B cell (primary cell): ENCODE measurements around the gene BLACAT1. TPM values are rescaled to one million over a fixed set of nuclear protein-coding genes. Genes with fewer than 3 reads are reported as not detected.

Source experiments
- ATAC-seq: fragments of 200-7000 bp; cut with Tn5 transposase; one replicate; pipeline ENCODE4 v1.10.0; 2021; ENCODE audit warnings: low read depth, mild to moderate bottlenecking, moderate number of reproducible peaks, moderate library complexity
- CTCF ChIA-PET: fragments of 350-600 bp; sonication (Branson Sonifier 250); formaldehyde crosslinking; loops from one replicate; lab custom pipeline; 2021; ENCODE audit warnings: antibody characterized with exemption, inconsistent platforms; lab: Charles Lee
- POLR2A ChIA-PET: fragments of 350-600 bp; sonication (Branson Sonifier 250); formaldehyde crosslinking; loops from one replicate; lab custom pipeline; 2021; ENCODE audit warnings: antibody characterized with exemption; lab: Charles Lee
- DNase-seq: peaks from one replicate; pipeline ENCODE4 v3.0.0; 2013
- H2AFZ ChIP-seq: 2 replicates; pipeline ENCODE4 v1.6.1; 2012; ENCODE audit warnings: mild to moderate bottlenecking, low read depth, low read length; ENCODE audit not compliant: insufficient read depth, poor library complexity, severe bottlenecking
- H3K27ac ChIP-seq, 2 donors: 1 replicate in 1 of 2; 2 replicates in 1 of 2; pipeline ENCODE4 v1.5.1; 2012 to 2013; ENCODE audit warnings: low read length in 2 of 2, mild to moderate bottlenecking in 2 of 2, moderate library complexity in 1 of 2
- H3K27me3 ChIP-seq, 4 experiments: fragments of 200-600 bp in 1 of 4; sonication (generic) in 1 of 4; replicated peaks in 1 of 4; 1 replicate in 2 of 4; 2 replicates in 2 of 4; pipeline versions ENCODE4 v1.6.1 to v1.7.0; 2013 to 2016; ENCODE audit warnings: low read length in 3 of 4, mild to moderate bottlenecking in 2 of 4, mixed read lengths in 1 of 4, moderate library complexity in 1 of 4; ENCODE audit not compliant: insufficient read depth in 4 of 4, control insufficient read depth in 3 of 4; ENCODE audit errors: control extremely low read depth in 1 of 4
- H3K36me3 ChIP-seq, 2 experiments: replicated peaks in 1 of 2; 1 replicate in 1 of 2; 2 replicates in 1 of 2; pipeline versions ENCODE4 v1.6.1 to v1.7.1; 2013; ENCODE audit warnings: low read length in 1 of 2; ENCODE audit not compliant: insufficient read depth in 2 of 2, control insufficient read depth in 1 of 2; ENCODE audit errors: control extremely low read depth in 1 of 2, extremely low read depth in 1 of 2
- H3K4me1 ChIP-seq, 2 donors: fragments of 200-600 bp in 1 of 2; sonication (generic) in 1 of 2; 1 replicate in 1 of 2; 2 replicates in 1 of 2; pipeline versions ENCODE4 v1.5.1 to v1.6.1; 2013 to 2017; ENCODE audit warnings: low read length in 2 of 2; ENCODE audit not compliant: control insufficient read depth in 2 of 2, insufficient read depth in 2 of 2
- H3K4me2 ChIP-seq: replicated peaks from 2 replicates; pipeline ENCODE3; 2012; ENCODE audit warnings: mild to moderate bottlenecking, low read depth, low read length; ENCODE audit not compliant: poor library complexity, severe bottlenecking
- H3K4me3 ChIP-seq, 5 experiments: fragments of 200-600 bp in 1 of 5; sonication (generic) in 1 of 5; 1 replicate in 3 of 5; 2 replicates in 2 of 5; pipeline versions ENCODE4 v1.5.1 to v1.7.0; 2011 to 2016; ENCODE audit warnings: low read length in 4 of 5, mild to moderate bottlenecking in 4 of 5, low read depth in 2 of 5, control low read depth in 1 of 5, moderate library complexity in 1 of 5; ENCODE audit not compliant: insufficient read depth in 1 of 5; ENCODE audit errors: control extremely low read depth in 1 of 5, extremely low read depth in 1 of 5
- H3K79me2 ChIP-seq: fragments of 200-600 bp; sonication (generic); one replicate; pipeline ENCODE4 v1.6.0; 2016; ENCODE audit warnings: low read length; ENCODE audit not compliant: control insufficient read depth, insufficient read depth
- H3K9ac ChIP-seq: fragments of 200-600 bp; sonication (generic); 2 replicates; pipeline ENCODE4 v1.6.1; 2017; ENCODE audit warnings: mild to moderate bottlenecking, low read length, moderate library complexity
- H3K9me3 ChIP-seq, 3 donors: one replicate each; pipeline versions ENCODE4 v1.6.1 to v1.7.1; 2013; ENCODE audit warnings: low read length in 2 of 3; ENCODE audit not compliant: control insufficient read depth in 2 of 3, insufficient read depth in 1 of 3; ENCODE audit errors: control extremely low read depth in 1 of 3
- H4K20me1 ChIP-seq: 2 replicates; pipeline ENCODE4 v1.6.0; 2012; ENCODE audit warnings: mild to moderate bottlenecking, low read length; ENCODE audit not compliant: insufficient read depth, control insufficient read depth, poor library complexity, severe bottlenecking
- H3K27ac Mint-ChIP-seq: one replicate; pipeline ENCODE4 v1.8.0; 2021; ENCODE audit warnings: mixed read lengths
- H3K27me3 Mint-ChIP-seq: one replicate; pipeline ENCODE4 v1.8.0; 2021; ENCODE audit warnings: mixed read lengths
- H3K4me1 Mint-ChIP-seq: one replicate; pipeline ENCODE4 v1.8.0; 2021; ENCODE audit warnings: mixed read lengths
- H3K4me3 Mint-ChIP-seq: one replicate; pipeline ENCODE4 v1.8.0; 2021; ENCODE audit warnings: mixed read lengths
- H3K9me3 Mint-ChIP-seq: one replicate; pipeline ENCODE4 v1.8.0; 2022; ENCODE audit warnings: mixed read lengths; ENCODE audit not compliant: insufficient read depth
- CTCF ChIP-seq: fragments of 200-600 bp; IDR thresholded peaks from one replicate; pipeline ENCODE4 v1.8.0; 2022; ENCODE audit warnings: antibody characterized with exemption, mild to moderate bottlenecking
- EZH2 ChIP-seq: IDR thresholded peaks from 2 replicates; pipeline ENCODE4 v1.6.1; 2012; ENCODE audit warnings: borderline replicate concordance, low read depth, mild to moderate bottlenecking, moderate library complexity, low read length; ENCODE audit not compliant: insufficient read depth, poor library complexity, severe bottlenecking
- WGBS: methylation state at CpG from one replicate; pipeline ENCODE4 v1.1.5; 2013; ENCODE audit warnings: missing lambda C conversion rate; ENCODE audit not compliant: insufficient coverage; 5-methylcytosine and 5-hydroxymethylcytosine counted together
- intact Hi-C: fragments of 100-400 bp; cut with micrococcal nuclease; formaldehyde crosslinking; loops from one replicate; pipeline ENCODE4 v1.10.0; 2022
- polyA plus RNA-seq: library from polyadenylated mRNA; depleted of rRNA; stranded (reverse); fragments of >200 nt; gene quantifications from 2 replicates; pipeline ENCODE4 v1.2.3, GENCODE V29; 2012
- total RNA-seq, 2 donors: library from RNA; stranded (reverse); fragments of 120-200 nt in 1 of 2; gene quantifications; 1 replicate in 1 of 2; 2 replicates in 1 of 2; pipeline versions ENCODE4 v1.2.3 to v1.2.4, GENCODE V29; 2013 to 2022

BLACAT1 gene
- total and polyA plus RNA-seq, 2 donors (not counting 1 experiment from before 2014, with no cell fraction given) = 0.03 TPM; not detected in 1

GRCh38 chr1:205451202-205451601 lies 4.6 kb downstream of the BLACAT1 start:
- WGBS = 60% methylated on average over 3 of the region's 5 CpGs

GRCh38 chr1:205450448-205450847 lies 5.4 kb downstream of the BLACAT1 start:
- 79% methylated on average over 2 of the region's 4 CpGs for WGBS
- POLR2A ChIA-PET = interaction anchor here (1.1 kb wide), 1 partner anchor 9 kb away, joined by 3 read pairs; no protein-coding TSS in a partner anchor
- CTCF ChIA-PET = no interaction called here
- Histone ChIP-seq H3K79me2 (no peaks in the 10 kb centered on the region), H3K27ac (no peak overlapping the region), H3K36me3 (no peaks in the 10 kb centered on the region), H3K9ac (no peak overlapping the region), H3K4me1 (peaks cover 10 to 11% of the 10 kb centered on the region in 2 donors), H3K27me3 (peaks cover 0 to 63% (median 33%) of the 10 kb centered on the region in 4 experiments), H3K4me3 (no peak overlapping the region), H3K9me3 (peaks cover 0 to 8% (median 0%) of the 10 kb centered on the region in 3 donors), H3K4me2 (no peak overlapping the region), H2AFZ (no peak overlapping the region), H4K20me1 (no peaks in the 10 kb centered on the region)
- Mint-ChIP-seq H3K9me3 (no peaks in the 10 kb centered on the region), H3K27ac (no peak overlapping the region), H3K4me3 (no peak overlapping the region), H3K4me1 (peaks cover 4% of the 10 kb centered on the region), H3K27me3 (peaks cover 41% of the 10 kb centered on the region)
- DNase-seq (no peak), ATAC-seq (no peak)
- TF ChIP-seq EZH2 = no peak
- TF ChIP-seq CTCF = no peak
- intact Hi-C loops = no loop called here

More at GRCh38 chr1:205451202-205451601, 4.6 kb downstream of the BLACAT1 start:
- Mint-ChIP-seq H3K27me3 (peaks cover 40% of the 10 kb centered on the region), H3K4me1 (peaks cover 10% of the 10 kb centered on the region), H3K4me3 (no peak overlapping the region), H3K9me3 (no peaks in the 10 kb centered on the region), H3K27ac (no peak overlapping the region)
- Histone ChIP-seq H3K4me2 (no peak overlapping the region), H3K9me3 (peaks cover 0 to 12% (median 0%) of the 10 kb centered on the region in 3 donors), H3K36me3 (no peaks in the 10 kb centered on the region), H4K20me1 (no peaks in the 10 kb centered on the region), H3K27me3 (peaks cover 0 to 68% (median 39%) of the 10 kb centered on the region in 4 experiments), H2AFZ (no peak overlapping the region), H3K4me1 (peaks cover 16 to 18% of the 10 kb centered on the region in 2 donors), H3K79me2 (no peaks in the 10 kb centered on the region), H3K9ac (no peak overlapping the region), H3K27ac (no peak overlapping the region), H3K4me3 (no peak overlapping the region)
- no peak for TF ChIP-seq CTCF
- no peak for TF ChIP-seq EZH2
- DNase-seq (no peak), ATAC-seq (no peak)
- ChIA-PET POLR2A (no interaction called here), CTCF (no interaction called here)
- intact Hi-C loops = no loop called here
